SH-SY5Y (cell line): Measurements from ENCODE around the gene MSL1.

Experiments used
- GATA2 ChIP-seq: IDR thresholded peaks from 2 replicates; pipeline ENCODE4 v1.6.1; 2011; ENCODE audit warnings: mild to moderate bottlenecking, low read depth, low read length
- GATA3 ChIP-seq: IDR thresholded peaks from 2 replicates; pipeline ENCODE4 v1.6.1; 2011; ENCODE audit warnings: low read depth, mild to moderate bottlenecking, low read length, moderate library complexity

- TF ChIP-seq GATA2 = no peak
- TF ChIP-seq GATA3 = no peak
Measured at GRCh38 chr17:40111221-40112128, 10.3 kb upstream of the MSL1 start.
